Cardiac ventricle fibroblast (primary cell): Measurements from ENCODE around the gene DCTD. TPM values are rescaled to one million over a fixed set of nuclear protein-coding genes. Genes with fewer than 3 reads are reported as not detected.

ENCODE experiments used
- total RNA-seq: library from RNA; depleted of rRNA; stranded (reverse); fragments of >200 nt; gene quantifications from 2 replicates; pipeline ENCODE4 v1.2.3, GENCODE V29; 2015

The DCTD gene
- 81.6 and 86.3 TPM in 2 replicates for total RNA-seq

GRCh38 chr4:182917182-182918043 is at the start of gene DCTD:
Gene DCTD, minus strand, starts transcription at chr4:182917386. Its CDS starts 1,818 bp downstream, at chr4:182915568.

Other genes with a start within 250 kb of the DCTD start
- 11.7 and 13.5 TPM in 2 replicates for gene WWC2, start 181.9 kb upstream of the DCTD start, total RNA-seq